ENCODE results near the gene KDM3B. TPM values are rescaled to one million over a fixed set of nuclear protein-coding genes. Genes with fewer than 3 reads are reported as not detected.
A peak's percentile ranks its signal among the peaks of the same experiment; 100 is the strongest.

The KDM3B gene
- total RNA-seq, 1 experiment from 2014 or later, result 89.2 TPM

GRCh38 chr5:138470322-138471051, 118.0 kb downstream of the KDM3B start:
- Histone ChIP-seq H3K4me2 (ENCODE audit: insufficient read depth, insufficient read length, low read length) (no peak overlapping the region), H2BK20ac (ENCODE audit: low read depth, low read length, poor library complexity, severe bottlenecking) (no peak overlapping the region), H3K9me3 (ENCODE audit: control insufficient read depth, low read depth, low read length) (no peaks in the 10 kb centered on the region), H3K14ac (ENCODE audit: insufficient read depth, low read length) (no peak overlapping the region), H2BK12ac (ENCODE audit: insufficient read length, low read depth, low read length) (no peak overlapping the region), H3K18ac (ENCODE audit: insufficient read length, low read depth, low read length) (no peak overlapping the region), H2BK15ac (ENCODE audit: low read depth, low read length) (no peak overlapping the region), H3T11ph (ENCODE audit: low read length) (no peak overlapping the region), H2AK5ac (ENCODE audit: insufficient read length, low read length) (no peak overlapping the region), H3K9ac (ENCODE audit: extremely low read depth, insufficient read length, low read length) (no peak overlapping the region), H3K4me1 (ENCODE audit: insufficient read depth, low read length) (0 out of 2 replicates have a peak, but pooled peaks cover 1% of the 10 kb centered on the region), H3K27me3 (ENCODE audit: insufficient read depth, low read length) (no peaks in the 10 kb centered on the region; the same call in 1 of the 2 replicates), H3K4ac (ENCODE audit: low read depth, low read length) (no peak overlapping the region), H4K20me1 (ENCODE audit: control insufficient read depth, insufficient read depth, insufficient read length) (no peaks in the 10 kb centered on the region), H2AFZ (ENCODE audit: low read length) (no peak overlapping the region), H2BK5ac (ENCODE audit: insufficient read length, low read length) (no peak overlapping the region), H4K8ac (replicated peaks; ENCODE audit: insufficient read length, low read depth, low read length) (no peak overlapping the region), H3K79me1 (ENCODE audit: insufficient read depth, low read depth, low read length, poor library complexity, severe bottlenecking) (no peaks in the 10 kb centered on the region), H3K79me2 (ENCODE audit: insufficient read depth, low read length) (no peaks in the 10 kb centered on the region), H3K23ac (ENCODE audit: insufficient read length, low read depth, low read length) (no peak overlapping the region), H4K5ac (ENCODE audit: insufficient read length, low read depth, low read length) (no peak overlapping the region), H3K27ac (ENCODE audit: insufficient read length, low read depth, low read length) (no peak overlapping the region), H2BK120ac (ENCODE audit: low read depth, low read length, poor library complexity, severe bottlenecking) (no peak overlapping the region), H3K56ac (ENCODE audit: insufficient read length, low read depth, low read length) (no peak overlapping the region), H4K91ac (ENCODE audit: insufficient read length, low read depth, low read length) (no peak overlapping the region), H3K23me2 (ENCODE audit: insufficient read length, low read depth, low read length, poor library complexity, severe bottlenecking) (peaks cover 13% of the 10 kb centered on the region)
- Mint-ChIP-seq H3K4me1 (peaks cover 31 to 34% of the 10 kb centered on the region in 2 experiments), H3K4me3 (no peak overlapping the region), H3K36me3 (ENCODE audit: insufficient read depth in 1 of 3, low read depth in 3 of 3) (peaks cover 18 to 28% (median 26%) of the 10 kb centered on the region in 3 experiments), H3K9me3 (peaks cover 0 to 11% of the 10 kb centered on the region in 2 experiments; a peak in 2 of 5 replicates), H3K27ac (peak overlapping the region in 2 of 3 experiments; percentile 4 to 13; a peak in 1 of 7 replicates), H3K27me3 (ENCODE audit: low read depth) (peaks cover 27% of the 10 kb centered on the region)
- TF ChIP-seq CTCF (conservative IDR thresholded peaks at IDR 0.05), result no peak
- no CpG with 5 or more reads among the region's 3 CpGs for WGBS (ENCODE audit: extremely low coverage, insufficient read length, low lambda C conversion rate)
- DNase-seq, result peak; percentile 64
